HepG2 (cell line): Measurements from ENCODE around the gene HCRT. TPM values are rescaled to one million over a fixed set of nuclear protein-coding genes. Genes with fewer than 3 reads are reported as not detected.
A peak's percentile ranks its signal among the peaks of the same experiment; 100 is the strongest.

Source experiments
- ATAC-seq: fragments of 200-7000 bp; cut with Tn5 transposase; 3 replicates; pipeline ENCODE4 v1.9.1; 2020; ENCODE audit warnings: mild to moderate bottlenecking, moderate library complexity
- BruUV-seq: library from RNA; stranded (reverse); fragments of 400-500 nt; replicated peaks from 2 replicates; lab custom pipeline; 2021; lab: Mats Ljungman, UMichigan
- CTCF ChIA-PET: fragments of 300-600 bp; formaldehyde crosslinking; extraction: SDS; loops from one replicate; lab custom pipeline; 2021; ENCODE audit warnings: low total read pairs, inconsistent platforms, low intra/inter-chr PET ratio; lab: Yijun Ruan, JAX
- POLR2A ChIA-PET: fragments of 350-600 bp; sonication (Branson Sonifier 250); formaldehyde crosslinking; loops from one replicate; lab custom pipeline; 2020; ENCODE audit warnings: antibody characterized with exemption, inconsistent platforms; lab: Yijun Ruan, JAX
- DNase-seq: peaks from one replicate; pipeline ENCODE4 v3.0.0-alpha.2; 2015; ENCODE audit warnings: low spot score
- FAIRE-seq: peaks from 3 replicates; lab custom pipeline; 2011; peaks lifted over from hg19 to GRCh38; lab: Jason Lieb, UNC
- H2AFZ ChIP-seq: one replicate; pipeline ENCODE4 v1.6.1; 2011; ENCODE audit warnings: low read length, inconsistent platforms
- H3K27ac ChIP-seq: fragments of 300-600 bp; 3 replicates; pipeline ENCODE4 v1.8.0; 2011; ENCODE audit warnings: mixed run types, mild to moderate bottlenecking, mixed read lengths, low read length, inconsistent platforms; ENCODE audit not compliant: insufficient read depth; ENCODE audit errors: extremely low read length
- H3K27me3 ChIP-seq, 2 experiments: fragments of 200-600 bp in 1 of 2; 2 replicates in 1 of 2; 3 replicates in 1 of 2; pipeline versions ENCODE4 v1.6.0 to v1.8.0; 2011; ENCODE audit warnings: low read length in 2 of 2, mild to moderate bottlenecking in 2 of 2, moderate library complexity in 2 of 2, inconsistent platforms in 1 of 2; ENCODE audit not compliant: insufficient read depth in 2 of 2, control insufficient read depth in 1 of 2
- H3K36me3 ChIP-seq, 2 experiments: fragments of 200-600 bp in 1 of 2; replicated peaks in 1 of 2; 2 replicates in 1 of 2; 3 replicates in 1 of 2; pipeline versions ENCODE4 v1.5.1 to v1.8.0; 2011; ENCODE audit warnings: low read length in 2 of 2, inconsistent platforms in 1 of 2; ENCODE audit not compliant: insufficient read depth in 2 of 2, control insufficient read depth in 1 of 2
- H3K4me1 ChIP-seq: 2 replicates; pipeline ENCODE4 v1.5.1; 2012; ENCODE audit warnings: low read length, inconsistent platforms; ENCODE audit not compliant: insufficient read depth
- H3K4me2 ChIP-seq: 2 replicates; pipeline ENCODE4 v1.6.0; 2011; ENCODE audit warnings: low read depth, low read length, inconsistent platforms
- H3K4me3 ChIP-seq, 3 experiments: fragments of 200-600 bp in 1 of 3; sonication (generic), shearing (Covaris generic) in 1 of 3; replicated peaks in 1 of 3; 2 replicates each; pipeline ENCODE4 v1.5.1; 2011 to 2016; ENCODE audit warnings: low read length in 3 of 3, inconsistent platforms in 2 of 3, low read depth in 2 of 3, mild to moderate bottlenecking in 2 of 3, control low read depth in 1 of 3, mixed read lengths in 1 of 3; ENCODE audit not compliant: insufficient read depth in 1 of 3
- H3K79me2 ChIP-seq: one replicate; pipeline ENCODE4 v1.6.1; 2011; ENCODE audit warnings: low read length, inconsistent platforms; ENCODE audit not compliant: insufficient read depth
- H3K9ac ChIP-seq: 2 replicates; pipeline ENCODE4 v1.6.0; 2011; ENCODE audit warnings: mild to moderate bottlenecking, low read depth, low read length, inconsistent platforms; ENCODE audit not compliant: insufficient read depth
- H3K9me3 ChIP-seq: 2 replicates; pipeline ENCODE4 v1.5.1; 2012; ENCODE audit warnings: mild to moderate bottlenecking, low read length
- H4K20me1 ChIP-seq: 2 replicates; pipeline ENCODE4 v1.6.0; 2011; ENCODE audit warnings: inconsistent platforms, mild to moderate bottlenecking, low read length, moderate library complexity; ENCODE audit not compliant: insufficient read depth
- ATF2 ChIP-seq: sonication (generic); formaldehyde crosslinking; IDR thresholded peaks from 2 replicates; pipeline ENCODE4 v1.4.0; 2020; ENCODE audit warnings: missing genetic modification reagents
- DPF2 ChIP-seq: sonication (generic); formaldehyde crosslinking; IDR thresholded peaks from 2 replicates; pipeline ENCODE4 v1.4.0; 2020; ENCODE audit warnings: mild to moderate bottlenecking, low read depth, missing genetic modification reagents, borderline replicate concordance
- FOXA3 ChIP-seq: IDR thresholded peaks from 2 replicates; pipeline ENCODE4 v1.6.1; 2016; ENCODE audit warnings: missing genetic modification reagents, missing compliant biosample characterization
- HIVEP1 ChIP-seq: sonication (generic); formaldehyde crosslinking; IDR thresholded peaks from 2 replicates; pipeline ENCODE4 v1.4.0; 2020; ENCODE audit warnings: mild to moderate bottlenecking, missing genetic modification reagents
- KDM5B ChIP-seq: sonication (generic); formaldehyde crosslinking; IDR thresholded peaks from 2 replicates; pipeline ENCODE4 v1.4.0; 2020; ENCODE audit warnings: missing genetic modification reagents, mild to moderate bottlenecking, borderline replicate concordance
- MNT ChIP-seq: fragments of 450-650 bp; IDR thresholded peaks from 2 replicates; pipeline ENCODE4 v1.6.1; 2016
- MTF1 ChIP-seq: sonication (generic); formaldehyde crosslinking; IDR thresholded peaks from 2 replicates; pipeline ENCODE4 v1.5.0; 2020; ENCODE audit warnings: missing genetic modification reagents
- PBX2 ChIP-seq: IDR thresholded peaks from 2 replicates; pipeline ENCODE4 v1.6.1; 2016; ENCODE audit warnings: control low read depth
- PRDM15 ChIP-seq: sonication (generic); formaldehyde crosslinking; IDR thresholded peaks from 2 replicates; pipeline ENCODE4 v1.4.0; 2020; ENCODE audit warnings: missing genetic modification reagents
- RCOR2 ChIP-seq: IDR thresholded peaks from 2 replicates; pipeline ENCODE4 v1.6.1; 2016; ENCODE audit warnings: missing biosample characterization, missing genetic modification reagents
- RXRB ChIP-seq: IDR thresholded peaks from 2 replicates; pipeline ENCODE4 v1.6.1; 2016; ENCODE audit warnings: borderline replicate concordance, missing genetic modification reagents, missing compliant biosample characterization
- TCF7 ChIP-seq: sonication (generic); IDR thresholded peaks from 2 replicates; pipeline ENCODE4 v1.6.1; 2016; ENCODE audit warnings: antibody characterized with exemption, low read depth
- ZNF343 ChIP-seq: sonication (generic); formaldehyde crosslinking; IDR thresholded peaks from 2 replicates; pipeline ENCODE4 v1.4.0; 2020; ENCODE audit warnings: mild to moderate bottlenecking, missing genetic modification reagents
- ZNF766 ChIP-seq: sonication (generic); formaldehyde crosslinking; IDR thresholded peaks from 2 replicates; pipeline ENCODE4 v1.5.0; 2020; ENCODE audit warnings: missing genetic modification reagents, borderline replicate concordance
- WGBS: methylation state at CpG from one replicate; pipeline ENCODE4 v1.1.6; 2017; ENCODE audit warnings: low lambda C conversion rate; 5-methylcytosine and 5-hydroxymethylcytosine counted together
- in situ Hi-C: cut with HindIII; loops from 2 replicates; pipeline ENCODE4 v1.10.0; 2017; ENCODE audit warnings: low pct_unique_long_range_greater_than_20kb; ENCODE audit not compliant: extremely low pct_ligation_motif_present
- intact Hi-C: fragments of 100-400 bp; cut with micrococcal nuclease; formaldehyde crosslinking; loops from one replicate; pipeline ENCODE4 v1.10.0; 2022; ENCODE audit not compliant: unreplicated experiment
- polyA plus RNA-seq, 8 experiments: library from polyadenylated mRNA; depleted of rRNA in 3 of 8; stranded (reverse) in 7 of 8; unstranded in 1 of 8; fragments of >200 nt; fragmentation: Illumina TruSeq in 4 of 8; extraction: Trizol in 4 of 8; gene quantifications; 2 replicates each; pipeline versions ENCODE4 v1.2.1 to v1.2.3, GENCODE V29; 2011 to 2016; ENCODE audit warnings: low read depth in 4 of 8, missing spikeins in 1 of 8, mixed read lengths in 1 of 8; ENCODE audit not compliant: insufficient read depth in 1 of 8
- total RNA-seq, 5 experiments: library from RNA; depleted of rRNA; stranded (reverse); fragments of >200 nt; fragmentation: Illumina TruSeq; extraction: Trizol; gene quantifications; 2 replicates each; pipeline ENCODE4 v1.2.3, GENCODE V29; 2016; ENCODE audit warnings: low read depth in 1 of 5

HCRT gene
- total and polyA plus RNA-seq, 2 of the 13 experiments (the other 11 are each of a cell fraction or from before 2014, with no cell fraction given), result not detected

- TF ChIP-seq PRDM15 (CRISPR knock-in tag), result peak; percentile 9
- TF ChIP-seq DPF2 (CRISPR knock-in tag), result no peak
- TF ChIP-seq ZNF766 (CRISPR knock-in tag), result 0 out of 2 replicates have a peak, but pooled peaks have one; percentile 17
Measured at GRCh38 chr17:42180411-42180921, 4.8 kb downstream of the HCRT start (continued).

- no TSS peak for BruUV-seq
- Histone ChIP-seq H3K79me2 (no peaks in the 10 kb centered on the region), H2AFZ (no peak overlapping the region), H3K27me3 (peaks cover 0 to 18% of the 10 kb centered on the region in 2 experiments; a peak in 4 of 5 replicates), H3K4me3 (peak overlapping the region in 1 of 3 experiments; percentile 66; a peak in 1 of 6 replicates), H3K4me1 (peaks cover 56% of the 10 kb centered on the region), H3K27ac (no peak overlapping the region), H3K36me3 (no peaks in the 10 kb centered on the region), H4K20me1 (peaks cover 5% of the 10 kb centered on the region), H3K4me2 (peak overlapping the region; percentile 70), H3K9me3 (no peaks in the 10 kb centered on the region), H3K9ac (no peak overlapping the region)
- WGBS, result 21% methylated on average over 19 of the region's 20 CpGs
- in situ Hi-C loops, result no loop called here
- DNase-seq, result peak; percentile 47
- POLR2A ChIA-PET, result interaction anchor here (1.1 to 3.6 kb wide), 5 partner anchors 9 to 69 kb away, joined by 4 to 19 read pairs (median 6); partner anchors contain the start of gene GHDC
- intact Hi-C loops, result loop anchor here (10.0 kb wide), 1 partner anchor 65 kb away; no protein-coding TSS in a partner anchor
- CTCF ChIA-PET, result no interaction called here
- peak; percentile 36 for ATAC-seq
- peak; percentile 56 for FAIRE-seq
- TF ChIP-seq MNT (no peak), PBX2 (CRISPR knock-in tag) (no peak), ZNF343 (CRISPR knock-in tag) (0 out of 2 replicates have a peak, but pooled peaks have one; percentile 77), RXRB (peak; percentile 66), RCOR2 (no peak), TCF7 (no peak), HIVEP1 (CRISPR knock-in tag) (no peak), MTF1 (CRISPR knock-in tag) (peak; percentile 82; the same call in 1 of the 2 replicates), ATF2 (CRISPR knock-in tag) (peak; percentile 75; the same call in 1 of the 2 replicates), KDM5B (CRISPR knock-in tag) (peak; percentile 93; the same call in 1 of the 2 replicates), FOXA3 (CRISPR knock-in tag) (peak; percentile 51; the same call in 1 of the 2 replicates)
Measured at GRCh38 chr17:42179911-42180410, 5.3 kb downstream of the HCRT start.
